A549 (cell line): ENCODE measurements around the gene LPIN2.

Experiments used
- CEBPB ChIP-seq, 2 experiments: fragments of >200 bp in 1 of 2; sonication (Bioruptor Twin) in 1 of 2; formaldehyde crosslinking in 1 of 2; IDR thresholded peaks; 2 replicates each; pipeline ENCODE4 v1.6.1; 2012 to 2016
- EHMT2 ChIP-seq: fragments of 200-600 bp; sonication (generic); IDR thresholded peaks from 2 replicates; pipeline ENCODE4 v1.6.1; 2016; ENCODE audit warnings: antibody characterized with exemption, low read depth, mild to moderate bottlenecking, moderate library complexity
- HDAC2 ChIP-seq: fragments of 200-600 bp; sonication (generic); IDR thresholded peaks from 2 replicates; pipeline ENCODE4 v1.6.1; 2016
- KDM1A ChIP-seq: fragments of 200-600 bp; sonication (generic); IDR thresholded peaks from 2 replicates; pipeline ENCODE4 v1.6.1; 2016; ENCODE audit warnings: low read depth, mild to moderate bottlenecking
- KDM5A ChIP-seq: fragments of 200-600 bp; sonication (generic); IDR thresholded peaks from 2 replicates; pipeline ENCODE4 v1.6.1; 2016; ENCODE audit warnings: antibody characterized with exemption, mild to moderate bottlenecking
- NFE2L2 ChIP-seq: fragments of 150-350 bp; conservative IDR thresholded peaks from 2 replicates; pipeline ENCODE4 v1.6.1; 2014; ENCODE audit warnings: low read length
- TF ChIP-seq, protein P1 (sequence below): fragments of >200 bp; sonication (Bioruptor Twin); formaldehyde crosslinking; IDR thresholded peaks from 3 replicates; pipeline ENCODE4 v1.5.1; 2016

DNA sequence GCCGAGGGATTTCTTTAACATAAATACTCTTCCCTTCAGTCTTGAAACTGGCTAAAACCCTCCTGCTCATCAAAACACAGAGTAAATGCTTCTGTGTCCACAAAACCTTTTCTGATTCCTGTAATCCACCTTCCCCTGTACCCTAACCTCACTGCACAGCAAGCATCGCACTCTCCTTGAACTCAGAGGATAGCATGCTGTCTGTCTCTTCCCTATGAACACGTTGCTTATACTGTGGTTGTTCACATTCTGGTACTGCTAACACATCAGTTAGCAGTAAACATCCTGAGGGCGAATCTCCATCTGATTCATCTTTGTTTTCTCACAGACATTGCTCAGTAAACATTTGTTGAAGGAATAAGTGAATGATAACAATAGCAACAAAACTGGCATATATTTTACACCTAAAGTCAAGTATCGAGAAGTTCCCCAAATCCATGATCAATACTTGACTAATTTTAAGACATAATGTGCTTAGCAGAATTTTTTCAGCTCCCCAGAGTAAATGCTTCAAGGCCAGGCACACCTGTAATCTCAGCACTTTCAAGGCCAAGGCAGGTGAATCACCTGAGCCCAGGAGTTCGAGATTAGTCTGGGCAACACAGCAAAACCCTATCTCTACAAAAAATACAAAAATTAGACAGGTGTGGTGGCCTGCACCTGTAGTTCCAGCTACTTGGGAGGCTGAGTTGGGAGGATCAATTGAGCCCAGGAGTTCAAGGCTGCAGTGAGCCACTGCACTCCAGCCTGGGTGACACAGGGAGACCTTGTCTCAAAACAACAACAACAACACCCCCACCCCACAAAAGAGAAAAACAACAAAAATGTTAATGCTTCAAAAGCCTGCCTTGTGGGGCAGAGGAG lies 45.6 kb upstream of the LPIN2 start:
- TF ChIP-seq, protein P1, sequence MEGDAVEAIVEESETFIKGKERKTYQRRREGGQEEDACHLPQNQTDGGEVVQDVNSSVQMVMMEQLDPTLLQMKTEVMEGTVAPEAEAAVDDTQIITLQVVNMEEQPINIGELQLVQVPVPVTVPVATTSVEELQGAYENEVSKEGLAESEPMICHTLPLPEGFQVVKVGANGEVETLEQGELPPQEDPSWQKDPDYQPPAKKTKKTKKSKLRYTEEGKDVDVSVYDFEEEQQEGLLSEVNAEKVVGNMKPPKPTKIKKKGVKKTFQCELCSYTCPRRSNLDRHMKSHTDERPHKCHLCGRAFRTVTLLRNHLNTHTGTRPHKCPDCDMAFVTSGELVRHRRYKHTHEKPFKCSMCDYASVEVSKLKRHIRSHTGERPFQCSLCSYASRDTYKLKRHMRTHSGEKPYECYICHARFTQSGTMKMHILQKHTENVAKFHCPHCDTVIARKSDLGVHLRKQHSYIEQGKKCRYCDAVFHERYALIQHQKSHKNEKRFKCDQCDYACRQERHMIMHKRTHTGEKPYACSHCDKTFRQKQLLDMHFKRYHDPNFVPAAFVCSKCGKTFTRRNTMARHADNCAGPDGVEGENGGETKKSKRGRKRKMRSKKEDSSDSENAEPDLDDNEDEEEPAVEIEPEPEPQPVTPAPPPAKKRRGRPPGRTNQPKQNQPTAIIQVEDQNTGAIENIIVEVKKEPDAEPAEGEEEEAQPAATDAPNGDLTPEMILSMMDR = no peak
- TF ChIP-seq KDM5A = no peak
- TF ChIP-seq NFE2L2 = no peak
- no peak for TF ChIP-seq CEBPB (IDR thresholded peaks at IDR 0.05)
- TF ChIP-seq KDM1A = no peak
- no peak for TF ChIP-seq EHMT2
- no peak for TF ChIP-seq HDAC2
